ENCODE data around the gene SMPD3.

GRCh38 chr16:68432701-68433100 lies 15.6 kb downstream of the SMPD3 start:
- no peak for TF ChIP-seq CTCF (conservative IDR thresholded peaks at IDR 0.05; ENCODE audit: low read length)
- TF ChIP-seq EZH2phosphoT487 (IDR thresholded peaks at IDR 0.05; ENCODE audit: borderline replicate concordance), result no peak

Measured in Loucy (cell line).